DND-41 (cell line): ENCODE data around the gene MARCHF6.

ENCODE experiments used
- ATAC-seq: fragments of 200-7000 bp; cut with Tn5 transposase; 3 replicates; pipeline ENCODE4 v1.9.1; 2021; ENCODE audit warnings: low read depth; ENCODE audit not compliant: insufficient read depth
- DNase-seq: peaks from one replicate; pipeline ENCODE4 v3.0.0-alpha.2; 2020
- H2AFZ ChIP-seq: 2 replicates; pipeline ENCODE4 v1.6.0; 2012; ENCODE audit warnings: low read depth, low read length
- H3K27ac ChIP-seq: 2 replicates; pipeline ENCODE4 v1.5.1; 2012; ENCODE audit warnings: low read length, inconsistent platforms
- H3K27me3 ChIP-seq: fragments of 200-600 bp; sonication (generic); 2 replicates; pipeline ENCODE4 v1.6.0; 2012; ENCODE audit warnings: low read length, mild to moderate bottlenecking, inconsistent platforms; ENCODE audit not compliant: insufficient read depth, poor library complexity
- H3K36me3 ChIP-seq: 2 replicates; pipeline ENCODE4 v1.5.1; 2012; ENCODE audit warnings: low read length, inconsistent platforms; ENCODE audit not compliant: insufficient read depth
- H3K4me1 ChIP-seq: 2 replicates; pipeline ENCODE4 v1.5.1; 2012; ENCODE audit warnings: mild to moderate bottlenecking, low read length; ENCODE audit not compliant: insufficient read depth
- H3K4me2 ChIP-seq: 2 replicates; pipeline ENCODE4 v1.6.0; 2012; ENCODE audit warnings: mild to moderate bottlenecking, moderate library complexity, low read length, inconsistent platforms; ENCODE audit not compliant: insufficient read depth
- H3K4me3 ChIP-seq, 2 experiments: fragments of 200-600 bp in 1 of 2; shearing (Covaris generic) in 1 of 2; 2 replicates each; pipeline ENCODE4 v1.5.1; 2012 to 2016; ENCODE audit warnings: inconsistent platforms in 2 of 2, low read length in 2 of 2, mild to moderate bottlenecking in 2 of 2, low read depth in 1 of 2, moderate library complexity in 1 of 2
- H3K79me2 ChIP-seq: 2 replicates; pipeline ENCODE4 v1.6.0; 2012; ENCODE audit warnings: low read length, inconsistent platforms; ENCODE audit not compliant: insufficient read depth
- H3K9ac ChIP-seq: 2 replicates; pipeline ENCODE4 v1.6.0; 2012; ENCODE audit warnings: low read depth, mild to moderate bottlenecking, inconsistent platforms, low read length, moderate library complexity
- H3K9me3 ChIP-seq: 2 replicates; pipeline ENCODE4 v1.5.1; 2012; ENCODE audit warnings: low read length, moderate library complexity, mild to moderate bottlenecking, inconsistent platforms; ENCODE audit not compliant: insufficient read depth, severe bottlenecking
- H4K20me1 ChIP-seq: 2 replicates; pipeline ENCODE4 v1.6.0; 2012; ENCODE audit warnings: low read length; ENCODE audit not compliant: insufficient read depth
- EZH2 ChIP-seq: IDR thresholded peaks from 3 replicates; pipeline ENCODE4 v1.6.1; 2012; ENCODE audit warnings: borderline replicate concordance, low read depth, mild to moderate bottlenecking, moderate library complexity, low read length, inconsistent platforms; ENCODE audit not compliant: severe bottlenecking
- TF ChIP-seq, protein P1 (sequence below): IDR thresholded peaks from 2 replicates; pipeline ENCODE4 v1.5.1; 2012; ENCODE audit warnings: borderline replicate concordance, low read length, moderate library complexity, mild to moderate bottlenecking; ENCODE audit not compliant: poor library complexity, severe bottlenecking; ENCODE audit errors: extremely low read depth

Gene MARCHF6

GRCh38 chr5:10315201-10315600, 38.3 kb upstream of the MARCHF6 start:
- no peaks in the 10 kb centered on the region for H3K36me3 ChIP-seq
- no peak overlapping the region for H3K27ac ChIP-seq
- DNase-seq (no peak), ATAC-seq (no peak)
- no peaks in the 10 kb centered on the region for H3K27me3 ChIP-seq
- H3K9me3 ChIP-seq, result no peaks in the 10 kb centered on the region
- no peak for TF ChIP-seq EZH2
- TF ChIP-seq, protein P1, sequence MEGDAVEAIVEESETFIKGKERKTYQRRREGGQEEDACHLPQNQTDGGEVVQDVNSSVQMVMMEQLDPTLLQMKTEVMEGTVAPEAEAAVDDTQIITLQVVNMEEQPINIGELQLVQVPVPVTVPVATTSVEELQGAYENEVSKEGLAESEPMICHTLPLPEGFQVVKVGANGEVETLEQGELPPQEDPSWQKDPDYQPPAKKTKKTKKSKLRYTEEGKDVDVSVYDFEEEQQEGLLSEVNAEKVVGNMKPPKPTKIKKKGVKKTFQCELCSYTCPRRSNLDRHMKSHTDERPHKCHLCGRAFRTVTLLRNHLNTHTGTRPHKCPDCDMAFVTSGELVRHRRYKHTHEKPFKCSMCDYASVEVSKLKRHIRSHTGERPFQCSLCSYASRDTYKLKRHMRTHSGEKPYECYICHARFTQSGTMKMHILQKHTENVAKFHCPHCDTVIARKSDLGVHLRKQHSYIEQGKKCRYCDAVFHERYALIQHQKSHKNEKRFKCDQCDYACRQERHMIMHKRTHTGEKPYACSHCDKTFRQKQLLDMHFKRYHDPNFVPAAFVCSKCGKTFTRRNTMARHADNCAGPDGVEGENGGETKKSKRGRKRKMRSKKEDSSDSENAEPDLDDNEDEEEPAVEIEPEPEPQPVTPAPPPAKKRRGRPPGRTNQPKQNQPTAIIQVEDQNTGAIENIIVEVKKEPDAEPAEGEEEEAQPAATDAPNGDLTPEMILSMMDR, result no peak
- H3K4me3 ChIP-seq, result no peak overlapping the region
- no peak overlapping the region for H3K9ac ChIP-seq
- no peak overlapping the region for H2AFZ ChIP-seq
- H4K20me1 ChIP-seq, result no peaks in the 10 kb centered on the region
- no peaks in the 10 kb centered on the region for H3K4me1 ChIP-seq
- no peak overlapping the region for H3K4me2 ChIP-seq
- no peaks in the 10 kb centered on the region for H3K79me2 ChIP-seq

DNA sequence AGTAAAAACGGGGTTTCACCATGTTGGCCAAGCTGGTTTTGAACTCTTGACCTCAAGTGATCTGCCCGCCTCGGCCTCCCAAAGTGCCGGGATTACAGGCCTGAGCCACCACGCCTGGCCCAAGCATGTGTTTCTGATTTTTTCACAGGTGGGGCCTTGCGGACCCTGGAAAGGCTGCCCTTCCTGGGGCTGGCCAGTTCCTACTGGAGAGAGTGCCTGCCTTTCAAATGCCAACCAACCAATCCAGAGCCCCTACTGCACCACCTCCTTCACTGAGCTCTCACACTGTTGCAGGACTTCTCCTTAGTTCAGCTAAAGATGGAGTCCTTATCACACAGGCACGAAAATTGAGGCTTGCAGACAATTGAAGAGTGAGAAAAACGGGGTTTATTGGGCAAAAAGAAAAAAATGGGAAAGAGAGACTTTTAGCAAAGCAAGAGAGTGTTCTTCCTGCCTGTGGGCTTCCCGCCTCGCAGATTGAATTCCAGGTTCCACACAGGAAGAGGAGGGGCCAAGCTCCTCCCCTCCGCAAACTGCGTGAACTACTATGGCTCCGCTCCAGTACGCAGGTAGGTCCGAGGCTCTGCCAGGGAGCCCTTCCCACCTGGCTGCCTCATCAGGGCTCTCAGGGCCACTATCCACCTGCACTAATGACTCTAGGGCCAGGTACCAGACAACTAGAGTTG, 37.5 kb upstream of the MARCHF6 start:
- Histone ChIP-seq H3K4me2 (no peak overlapping the region), H3K79me2 (no peaks in the 10 kb centered on the region), H3K27me3 (no peaks in the 10 kb centered on the region), H2AFZ (no peak overlapping the region), H3K4me3 (no peak overlapping the region), H3K36me3 (no peaks in the 10 kb centered on the region), H4K20me1 (no peaks in the 10 kb centered on the region), H3K27ac (no peak overlapping the region), H3K9ac (no peak overlapping the region), H3K9me3 (no peaks in the 10 kb centered on the region), H3K4me1 (no peaks in the 10 kb centered on the region)
- TF ChIP-seq, protein P1, result no peak
- no peak for TF ChIP-seq EZH2
- no peak for ATAC-seq
- DNase-seq, result no peak

GRCh38 chr5:10317825-10318682, 35.4 kb upstream of the MARCHF6 start:
- Histone ChIP-seq H3K36me3 (no peaks in the 10 kb centered on the region), H3K4me3 (no peak overlapping the region), H3K4me1 (no peaks in the 10 kb centered on the region), H3K9me3 (no peaks in the 10 kb centered on the region), H3K27me3 (no peaks in the 10 kb centered on the region), H3K4me2 (no peak overlapping the region), H3K79me2 (no peaks in the 10 kb centered on the region), H2AFZ (no peak overlapping the region), H4K20me1 (no peaks in the 10 kb centered on the region), H3K27ac (no peak overlapping the region), H3K9ac (no peak overlapping the region)
- ATAC-seq, result no peak
- TF ChIP-seq, protein P1, result no peak
- TF ChIP-seq EZH2, result no peak
- no peak for DNase-seq
